GM18861 (cell line): ENCODE results near the gene SERPINE1.
"Not testable (repeated sequence)": the region's sequence is repeated elsewhere in the genome, so short reads cannot be mapped to it uniquely, and the experiment has no call there.

Source experiments
- ATAC-seq: cut with Tn5 transposase; IDR thresholded peaks from one replicate; pipeline ENCODE4 v1.9.1; 2021; ENCODE audit not compliant: unreplicated experiment

The SERPINE1 gene

DNA sequence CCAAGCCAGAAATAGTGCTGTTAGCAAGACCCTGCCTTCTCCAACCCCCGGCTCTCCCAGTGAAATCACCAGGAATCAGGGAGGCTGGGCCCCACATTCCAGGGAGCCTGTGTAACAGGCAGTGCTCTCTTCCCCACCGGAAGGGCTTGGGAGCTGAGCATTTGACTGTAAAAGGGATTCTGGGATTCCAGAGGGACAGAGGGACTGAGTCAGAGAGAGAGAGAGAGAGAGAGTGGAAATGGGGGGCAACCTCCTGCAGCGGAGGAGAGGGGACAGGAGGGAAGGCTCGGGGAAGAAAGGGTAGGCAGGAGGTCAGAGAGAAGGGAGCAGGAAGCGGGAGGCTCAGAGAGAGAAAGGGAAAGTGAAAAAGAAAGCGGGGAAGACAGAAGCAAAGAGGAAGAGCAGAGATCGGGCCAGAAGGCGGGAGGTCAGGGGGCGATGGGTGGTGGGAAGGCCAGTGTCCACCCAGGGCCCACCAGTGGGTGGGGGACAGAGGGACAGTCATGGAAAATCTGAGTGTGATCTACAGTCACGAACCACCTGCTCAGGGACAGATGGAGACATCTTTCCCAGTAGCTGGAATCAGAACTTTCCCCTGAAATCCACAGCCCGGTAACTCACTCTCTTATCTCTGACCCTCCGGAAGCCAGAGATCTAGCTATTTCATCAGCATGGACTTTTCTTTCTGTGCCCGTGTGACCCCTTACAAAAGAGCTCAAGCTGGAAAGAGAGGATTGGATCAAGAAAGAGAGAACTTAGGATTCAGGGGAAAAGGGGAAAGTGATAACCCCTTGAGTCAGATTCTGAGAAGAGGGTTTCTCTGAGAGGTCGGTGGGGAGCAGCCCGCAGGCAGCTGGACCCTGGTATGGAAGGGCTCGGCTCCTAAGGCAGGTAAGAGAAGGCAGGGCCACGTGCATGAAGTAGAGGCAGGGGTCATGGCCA is 4.6 kb upstream of the SERPINE1 start:
- no peak for ATAC-seq

DNA sequence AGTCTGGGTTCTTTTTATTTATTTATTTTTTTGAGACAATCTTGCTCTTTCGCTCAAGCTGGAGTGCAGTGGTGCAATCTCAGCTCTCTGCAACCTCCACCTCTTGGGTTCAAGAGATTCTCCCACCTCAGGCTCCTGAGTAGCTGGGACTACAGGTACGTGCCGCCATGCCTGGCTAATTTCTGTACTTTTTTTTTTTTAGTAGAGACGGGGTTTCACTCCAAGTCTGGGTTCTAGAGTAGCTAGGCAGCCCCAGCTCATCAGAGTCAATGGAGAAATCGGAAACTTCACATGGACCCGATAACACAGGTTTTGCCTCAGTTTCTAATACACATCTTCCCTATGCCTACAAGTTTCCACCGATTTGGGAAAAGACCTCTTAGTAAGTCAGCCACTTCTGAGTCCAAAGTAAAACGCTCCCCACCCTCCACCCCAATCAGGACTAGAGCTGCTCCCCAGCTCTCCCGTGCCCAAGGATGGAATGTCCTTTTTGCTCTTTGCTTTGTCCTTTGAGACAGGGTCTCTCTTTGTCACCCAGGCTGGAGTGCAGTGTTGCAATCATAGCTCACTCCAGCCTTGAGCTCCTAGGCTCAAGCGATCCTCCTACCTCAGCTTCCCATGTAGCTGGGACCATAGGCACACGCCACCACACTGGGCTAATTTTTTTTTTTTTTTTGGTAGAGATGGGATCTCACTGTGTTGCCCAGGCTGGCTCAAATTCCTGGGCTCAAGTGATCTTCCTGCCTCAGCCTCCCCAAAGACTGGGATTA is 3.8 kb upstream of the SERPINE1 start:
- no peak for ATAC-seq

DNA sequence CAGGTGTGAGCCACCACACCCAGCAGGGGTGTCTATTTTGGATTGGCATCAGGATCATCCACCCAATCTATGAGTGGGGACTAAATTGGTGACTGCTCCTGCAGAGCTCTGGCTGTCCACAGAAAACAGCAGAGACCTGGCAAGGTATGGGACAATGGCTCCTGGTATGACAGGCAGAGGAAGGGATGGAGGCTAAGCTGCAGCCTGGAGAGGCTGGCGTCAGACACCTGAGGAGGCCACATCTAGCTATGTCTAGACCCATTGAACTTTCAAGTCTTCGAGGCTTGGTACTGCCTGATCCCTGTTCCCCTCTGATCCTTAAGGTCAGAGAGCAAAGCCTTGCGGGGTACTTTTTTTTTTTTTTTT is 3.2 kb upstream of the SERPINE1 start:
- ATAC-seq: no peak

DNA sequence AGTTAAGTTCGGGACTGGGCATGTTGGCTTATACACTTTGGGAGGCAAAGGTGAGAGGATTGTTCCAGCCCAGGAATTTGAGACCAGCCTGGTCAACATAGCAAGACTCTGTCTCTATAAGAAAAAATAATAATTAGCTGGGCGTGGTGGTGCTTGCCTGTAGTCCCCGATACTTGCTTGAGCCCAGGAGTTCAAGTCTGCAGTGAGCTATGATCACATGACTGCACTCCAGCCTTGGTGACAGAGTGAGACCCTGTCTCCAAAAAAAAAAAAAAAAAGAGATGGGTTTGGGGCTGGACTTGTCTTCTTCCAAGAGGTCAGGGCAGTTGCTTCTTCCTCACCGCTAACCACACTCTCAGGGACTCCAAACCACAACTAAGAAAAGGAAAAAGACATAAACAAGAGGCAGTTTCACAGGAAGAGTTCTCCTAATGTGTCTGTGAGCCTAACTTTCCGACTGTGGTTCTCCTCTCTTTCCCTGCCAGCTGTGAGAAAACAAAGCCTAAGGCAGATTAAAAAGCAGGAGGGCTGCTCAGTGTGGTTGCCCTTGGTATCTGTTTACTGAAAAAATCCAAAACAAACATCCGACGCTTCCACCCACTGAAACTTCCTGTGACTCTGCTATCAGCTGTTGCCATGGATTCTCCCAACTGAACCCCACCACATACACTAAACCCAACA is 2.4 kb upstream of the SERPINE1 start:
- ATAC-seq: no peak

DNA sequence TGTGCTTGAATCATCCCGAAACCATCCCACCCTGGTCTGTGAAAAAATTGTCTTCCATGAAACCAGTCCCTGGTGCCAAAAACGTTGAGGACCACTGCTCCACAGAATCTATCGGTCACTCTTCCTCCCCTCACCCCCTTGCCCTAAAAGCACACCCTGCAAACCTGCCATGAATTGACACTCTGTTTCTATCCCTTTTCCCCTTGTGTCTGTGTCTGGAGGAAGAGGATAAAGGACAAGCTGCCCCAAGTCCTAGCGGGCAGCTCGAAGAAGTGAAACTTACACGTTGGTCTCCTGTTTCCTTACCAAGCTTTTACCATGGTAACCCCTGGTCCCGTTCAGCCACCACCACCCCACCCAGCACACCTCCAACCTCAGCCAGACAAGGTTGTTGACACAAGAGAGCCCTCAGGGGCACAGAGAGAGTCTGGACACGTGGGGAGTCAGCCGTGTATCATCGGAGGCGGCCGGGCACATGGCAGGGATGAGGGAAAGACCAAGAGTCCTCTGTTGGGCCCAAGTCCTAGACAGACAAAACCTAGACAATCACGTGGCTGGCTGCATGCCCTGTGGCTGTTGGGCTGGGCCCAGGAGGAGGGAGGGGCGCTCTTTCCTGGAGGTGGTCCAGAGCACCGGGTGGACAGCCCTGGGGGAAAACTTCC is 784 bp upstream of the SERPINE1 start:
- ATAC-seq: peak; percentile 33

DNA sequence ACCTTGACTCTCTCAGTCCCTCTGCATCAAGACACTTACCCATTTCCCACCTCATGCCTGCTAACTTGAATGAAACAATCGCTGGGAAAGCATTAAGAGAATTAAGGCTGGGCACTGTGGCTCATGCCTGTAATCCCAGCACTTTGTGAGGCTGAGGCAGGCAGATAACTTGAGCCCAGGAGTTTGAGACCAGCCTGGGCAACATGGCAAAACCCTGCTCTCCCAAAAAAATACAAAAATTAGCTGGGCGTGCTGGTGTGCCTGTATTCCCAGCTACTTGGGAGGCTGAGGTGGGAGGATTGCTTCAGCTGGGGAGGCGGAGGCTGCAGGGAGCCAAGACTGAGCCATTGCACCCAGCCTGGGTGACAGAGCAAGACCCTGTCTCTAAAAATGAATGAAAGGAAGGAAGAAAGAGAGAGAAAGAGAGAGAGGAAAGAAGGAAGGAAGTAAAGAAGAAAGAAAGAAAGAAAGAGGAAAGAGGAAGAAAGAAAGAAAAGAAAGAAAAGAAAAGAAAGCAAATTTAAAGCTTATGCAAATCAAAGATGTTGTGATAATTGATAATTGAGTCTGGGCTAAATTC is 646 bp downstream of the SERPINE1 start:
- ATAC-seq: no peak

DNA sequence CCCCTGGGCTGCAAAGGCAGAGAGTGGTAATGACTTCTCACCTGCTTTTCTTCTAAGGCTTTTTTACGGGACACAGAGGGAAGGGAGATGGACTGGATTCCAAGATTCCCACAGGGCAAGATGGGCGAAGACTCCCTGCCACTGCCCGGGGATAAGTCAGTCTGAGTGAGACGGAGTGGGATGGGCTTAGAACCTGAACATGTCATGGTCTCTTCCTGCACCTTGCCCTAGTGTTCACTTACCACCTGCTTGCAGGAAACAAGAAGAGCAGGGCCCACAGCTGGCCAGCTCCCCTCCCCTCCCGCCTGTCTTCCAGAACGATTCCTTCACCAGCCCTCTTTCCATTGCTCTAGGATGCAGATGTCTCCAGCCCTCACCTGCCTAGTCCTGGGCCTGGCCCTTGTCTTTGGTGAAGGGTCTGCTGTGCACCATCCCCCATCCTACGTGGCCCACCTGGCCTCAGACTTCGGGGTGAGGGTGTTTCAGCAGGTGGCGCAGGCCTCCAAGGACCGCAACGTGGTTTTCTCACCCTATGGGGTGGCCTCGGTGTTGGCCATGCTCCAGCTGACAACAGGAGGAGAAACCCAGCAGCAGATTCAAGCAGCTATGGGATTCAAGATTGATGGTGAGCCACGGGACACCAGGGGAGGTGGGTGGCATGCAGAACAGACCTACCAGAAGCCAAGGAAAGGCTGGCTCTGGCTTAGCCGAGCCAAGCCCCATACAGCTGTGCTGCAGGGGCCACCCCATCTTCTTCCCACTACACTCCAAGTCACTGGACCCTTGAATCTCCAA is 1.3 kb downstream of the SERPINE1 start:
- ATAC-seq: no peak

DNA sequence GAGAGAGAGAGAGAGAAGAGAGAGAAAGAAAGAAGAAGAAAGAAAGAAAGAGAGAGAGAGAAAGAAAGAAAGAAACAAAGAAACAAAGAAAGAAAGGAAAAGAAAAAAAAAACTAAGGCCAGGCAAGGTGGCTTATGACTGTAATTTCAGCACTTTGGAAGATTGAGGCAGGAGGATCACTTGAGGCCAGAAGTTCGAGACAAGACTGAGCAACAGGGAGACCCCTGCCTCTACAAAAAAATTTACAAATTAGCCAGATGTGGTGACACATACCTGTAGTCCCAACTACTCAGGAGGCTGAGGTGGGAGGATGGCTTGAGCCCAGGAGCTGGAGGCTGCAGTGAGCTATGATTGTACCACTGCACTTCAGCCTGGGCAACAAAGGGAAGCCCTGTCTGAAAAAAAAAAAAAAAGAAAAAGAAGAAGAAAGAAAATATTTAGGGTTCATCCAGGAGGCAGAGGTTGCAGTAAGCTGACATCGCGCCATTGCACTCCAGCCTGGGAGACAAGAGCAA is 2.8 kb downstream of the SERPINE1 start:
- no peak for ATAC-seq

DNA sequence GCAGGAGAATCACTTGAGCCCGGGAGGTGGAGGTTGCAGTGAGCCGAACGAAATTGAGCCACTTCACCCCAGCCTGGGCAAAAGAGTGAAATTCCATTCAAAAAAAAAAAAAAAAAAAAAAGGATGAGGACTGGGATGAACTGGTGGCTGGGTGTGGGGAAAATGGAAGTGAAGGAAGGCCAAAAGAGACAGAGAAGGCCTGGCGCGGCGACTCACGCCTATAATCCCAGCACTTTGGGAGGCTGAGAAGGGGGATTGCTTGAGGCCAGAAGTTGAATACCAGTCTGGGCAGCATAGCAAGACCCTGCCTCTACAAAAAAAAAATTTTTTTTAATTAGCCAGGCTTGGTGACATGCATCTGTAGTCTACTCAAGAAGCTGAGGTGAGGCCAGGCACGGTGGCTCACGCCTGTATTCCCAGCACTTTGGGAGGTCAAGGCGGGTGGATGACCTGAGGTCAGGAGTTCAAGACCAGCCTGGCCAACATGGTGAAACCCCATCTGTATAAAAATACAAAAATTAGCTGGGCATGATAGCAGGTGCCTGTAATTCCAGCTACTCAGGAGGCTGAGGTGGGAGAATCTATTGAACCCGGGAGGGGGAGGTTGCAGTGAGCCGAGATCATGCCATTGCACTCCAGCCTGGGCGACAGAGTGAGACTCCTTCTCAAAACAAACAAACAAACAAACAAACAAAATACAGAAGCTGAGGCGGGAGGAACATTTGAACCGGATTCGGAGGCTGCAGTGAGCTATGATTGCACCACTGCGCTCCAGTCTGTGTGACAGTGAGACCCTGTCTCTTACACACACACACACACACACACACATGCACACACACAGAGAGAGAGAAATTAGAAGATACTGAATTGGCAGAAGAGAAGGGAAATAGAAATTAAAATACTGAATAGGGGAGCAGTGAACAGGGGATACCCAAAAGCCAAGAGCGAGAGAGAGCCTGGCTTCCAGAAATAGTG is 6.0 kb downstream of the SERPINE1 start:
- not testable (repeated sequence) for ATAC-seq

DNA sequence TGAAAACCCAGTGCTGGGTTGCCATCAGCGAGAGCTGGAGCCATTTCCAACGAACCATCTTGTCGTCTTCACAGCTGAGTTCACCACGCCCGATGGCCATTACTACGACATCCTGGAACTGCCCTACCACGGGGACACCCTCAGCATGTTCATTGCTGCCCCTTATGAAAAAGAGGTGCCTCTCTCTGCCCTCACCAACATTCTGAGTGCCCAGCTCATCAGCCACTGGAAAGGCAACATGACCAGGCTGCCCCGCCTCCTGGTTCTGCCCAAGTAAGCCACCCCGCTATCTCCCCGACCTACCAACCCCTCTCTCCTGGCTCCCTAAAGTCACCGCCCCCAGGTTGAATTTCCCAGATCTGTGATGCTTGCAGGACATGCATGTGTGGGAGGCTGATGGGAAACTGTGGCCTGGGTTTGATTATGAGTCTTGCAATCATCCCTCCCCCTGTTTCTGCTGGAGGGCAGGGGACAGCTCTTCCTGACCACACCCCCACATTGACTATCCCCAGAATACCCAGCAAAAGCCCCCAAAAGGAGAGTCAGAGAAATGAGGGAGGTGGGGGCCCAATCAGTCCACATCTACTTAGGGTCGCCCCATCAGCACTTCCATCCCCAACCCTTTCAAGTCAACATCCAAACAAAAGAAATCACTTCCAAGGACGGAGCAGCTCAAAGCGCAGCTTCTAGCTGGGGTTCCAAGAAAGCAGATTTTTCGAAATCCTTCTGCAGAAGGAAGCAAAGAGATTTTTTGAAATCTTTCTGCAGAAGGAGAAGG is 6.9 kb downstream of the SERPINE1 start:
- no peak for ATAC-seq

DNA sequence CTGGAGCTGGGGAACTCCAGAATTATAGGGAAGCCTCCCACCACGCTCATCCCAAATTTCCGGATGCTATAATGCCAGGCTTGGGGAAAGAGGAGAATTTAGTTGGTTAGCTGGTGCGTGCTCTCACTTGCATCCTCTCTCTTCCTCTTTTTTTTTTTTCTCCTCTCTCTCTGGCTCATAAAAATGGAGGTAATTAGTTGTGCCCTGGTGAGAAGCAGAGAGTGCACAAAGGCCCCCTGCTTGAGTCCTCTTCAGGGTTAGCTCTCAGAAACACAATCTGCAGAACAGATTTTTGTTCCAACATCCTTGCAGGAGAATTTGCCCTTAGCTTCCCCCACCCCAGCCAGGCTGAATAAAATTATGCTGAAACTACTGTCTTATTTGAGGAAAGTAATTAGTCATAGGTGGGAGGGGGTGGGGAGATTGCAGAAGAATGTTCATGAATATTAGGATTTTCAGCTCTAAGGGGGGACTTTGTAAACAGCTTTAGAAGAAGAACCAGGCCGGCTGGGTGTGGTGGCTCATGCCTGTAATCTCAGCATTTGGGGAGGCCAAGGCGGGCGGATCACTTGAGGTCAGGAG is 7.6 kb downstream of the SERPINE1 start:
- no peak for ATAC-seq

DNA sequence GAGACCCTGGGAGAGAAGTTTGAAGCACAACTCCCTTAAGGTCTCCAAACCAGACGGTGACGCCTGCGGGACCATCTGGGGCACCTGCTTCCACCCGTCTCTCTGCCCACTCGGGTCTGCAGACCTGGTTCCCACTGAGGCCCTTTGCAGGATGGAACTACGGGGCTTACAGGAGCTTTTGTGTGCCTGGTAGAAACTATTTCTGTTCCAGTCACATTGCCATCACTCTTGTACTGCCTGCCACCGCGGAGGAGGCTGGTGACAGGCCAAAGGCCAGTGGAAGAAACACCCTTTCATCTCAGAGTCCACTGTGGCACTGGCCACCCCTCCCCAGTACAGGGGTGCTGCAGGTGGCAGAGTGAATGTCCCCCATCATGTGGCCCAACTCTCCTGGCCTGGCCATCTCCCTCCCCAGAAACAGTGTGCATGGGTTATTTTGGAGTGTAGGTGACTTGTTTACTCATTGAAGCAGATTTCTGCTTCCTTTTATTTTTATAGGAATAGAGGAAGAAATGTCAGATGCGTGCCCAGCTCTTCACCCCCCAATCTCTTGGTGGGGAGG is 10.8 kb downstream of the SERPINE1 start:
- ATAC-seq: no peak

DNA sequence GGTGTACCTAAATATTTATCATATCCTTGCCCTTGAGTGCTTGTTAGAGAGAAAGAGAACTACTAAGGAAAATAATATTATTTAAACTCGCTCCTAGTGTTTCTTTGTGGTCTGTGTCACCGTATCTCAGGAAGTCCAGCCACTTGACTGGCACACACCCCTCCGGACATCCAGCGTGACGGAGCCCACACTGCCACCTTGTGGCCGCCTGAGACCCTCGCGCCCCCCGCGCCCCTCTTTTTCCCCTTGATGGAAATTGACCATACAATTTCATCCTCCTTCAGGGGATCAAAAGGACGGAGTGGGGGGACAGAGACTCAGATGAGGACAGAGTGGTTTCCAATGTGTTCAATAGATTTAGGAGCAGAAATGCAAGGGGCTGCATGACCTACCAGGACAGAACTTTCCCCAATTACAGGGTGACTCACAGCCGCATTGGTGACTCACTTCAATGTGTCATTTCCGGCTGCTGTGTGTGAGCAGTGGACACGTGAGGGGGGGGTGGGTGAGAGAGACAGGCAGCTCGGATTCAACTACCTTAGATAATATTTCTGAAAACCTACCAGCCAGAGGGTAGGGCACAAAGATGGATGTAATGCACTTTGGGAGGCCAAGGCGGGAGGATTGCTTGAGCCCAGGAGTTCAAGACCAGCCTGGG is 11.4 kb downstream of the SERPINE1 start:
- peak; percentile 71 for ATAC-seq

DNA sequence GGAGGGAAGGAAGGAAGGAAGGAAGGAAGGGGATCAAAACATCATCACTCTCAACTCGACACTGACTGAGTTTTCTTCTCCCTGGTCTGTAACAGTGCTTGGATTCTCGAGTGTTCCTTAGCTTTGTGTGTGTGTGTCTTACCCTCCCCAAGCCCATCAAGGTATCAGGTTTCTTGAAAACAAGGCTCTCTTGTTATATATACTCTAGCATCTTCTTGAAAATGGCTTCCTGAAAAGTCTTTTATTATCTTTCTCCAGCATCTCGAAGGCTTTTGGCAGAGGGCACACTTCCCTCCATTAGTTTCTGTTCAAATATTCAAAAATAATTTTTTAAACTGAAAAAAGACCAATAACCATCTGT is 13.4 kb downstream of the SERPINE1 start:
- no peak for ATAC-seq

DNA sequence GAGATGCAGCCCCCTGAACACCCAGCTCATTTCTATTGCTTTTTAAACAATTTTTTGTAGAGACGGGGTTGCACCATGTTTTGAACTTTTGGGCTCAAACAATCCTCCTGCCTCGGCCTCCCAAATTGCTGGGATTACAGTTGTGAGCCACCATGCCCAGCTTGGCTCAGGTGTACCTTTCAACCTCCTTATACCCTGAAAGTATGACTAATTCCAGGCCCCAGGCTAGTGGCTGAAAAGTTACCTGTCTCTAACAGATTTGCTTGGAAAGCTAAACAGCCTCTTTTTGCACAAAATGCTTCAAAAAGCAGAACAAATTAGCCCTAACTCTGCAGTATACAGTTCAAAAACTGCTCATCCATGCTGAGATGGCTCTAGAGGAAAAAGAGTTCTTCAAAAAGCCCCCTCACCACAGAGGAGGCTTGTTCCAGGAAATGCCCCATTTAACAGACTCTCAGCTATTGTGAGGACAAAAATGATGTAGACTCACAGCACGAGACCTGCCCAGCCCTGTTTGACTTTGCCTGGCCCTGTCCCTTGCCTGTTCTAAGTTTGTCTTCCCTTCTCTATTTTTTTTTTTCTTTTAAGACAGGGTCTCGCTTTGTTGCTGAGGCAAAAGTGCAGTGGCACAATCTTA is 14.0 kb downstream of the SERPINE1 start:
- ATAC-seq: no peak
